Testis (tissue), 3 donors: ENCODE measurements around the gene OR1L6. TPM values are rescaled to one million over a fixed set of nuclear protein-coding genes. Genes with fewer than 3 reads are reported as not detected.

Experiments used
- DNase-seq: peaks from one replicate; pipeline ENCODE4 v3.0.0-alpha.2; 2019
- H3K27ac ChIP-seq, 2 donors: fragments of 200-600 bp; sonication (generic); one replicate each; pipeline ENCODE4 v1.5.1; 2019
- H3K27me3 ChIP-seq: fragments of 200-600 bp; sonication (generic); one replicate; pipeline ENCODE4 v1.5.1; 2019
- H3K36me3 ChIP-seq: fragments of 200-600 bp; sonication (generic); one replicate; pipeline ENCODE4 v1.5.1; 2017; ENCODE audit warnings: low read depth; ENCODE audit errors: missing control alignments
- H3K4me1 ChIP-seq: fragments of 200-600 bp; sonication (generic); one replicate; pipeline ENCODE4 v1.5.1; 2019
- H3K4me3 ChIP-seq, 2 donors: fragments of 200-600 bp; sonication (generic); one replicate each; pipeline ENCODE4 v1.5.1; 2017 to 2019
- H3K9me3 ChIP-seq: fragments of 200-600 bp; sonication (generic); one replicate; pipeline ENCODE4 v1.5.1; 2017
- POLR2A ChIP-seq: fragments of 450-650 bp; IDR thresholded peaks from one replicate; pipeline ENCODE4 v1.6.1; 2017; ENCODE audit warnings: antibody characterized with exemption, mild to moderate bottlenecking, moderate library complexity
- WGBS, 2 donors: methylation state at CpG; one replicate each; pipeline ENCODE4 v1.1.5; 2018; 5-methylcytosine and 5-hydroxymethylcytosine counted together
- intact Hi-C: fragments of 100-400 bp; cut with DNase I; formaldehyde crosslinking; loops from one replicate; pipeline ENCODE4 v1.15.1; 2023; ENCODE audit warnings: low total_unique reads
- polyA plus RNA-seq: library from polyadenylated mRNA; stranded (reverse); fragments of 350-450 nt; fragmentation: Illumina TruSeq; extraction: RNeasy Lipid Tissue Mini Kit (QIAGEN cat#74804); gene quantifications from one replicate; pipeline ENCODE4 v1.2.3, GENCODE V29; 2014; ENCODE audit warnings: low read depth, low replicate concordance; ENCODE audit not compliant: insufficient read depth
- total RNA-seq, 2 donors: library from RNA; depleted of rRNA; stranded (reverse); fragments of >200 nt; gene quantifications; one replicate each; pipeline ENCODE4 v1.2.3, GENCODE V29; 2016
- TF ChIP-seq, protein P1 (sequence below), 3 experiments: fragments of 450-650 bp in 2 of 3; fragments of 200-600 bp in 1 of 3; sonication (generic) in 1 of 3; IDR thresholded peaks; one replicate each; pipeline ENCODE4 v1.5.1; 2016 to 2019; ENCODE audit warnings: antibody characterized with exemption in 3 of 3, mild to moderate bottlenecking in 2 of 3, moderate library complexity in 1 of 3

The OR1L6 gene
- total and polyA plus RNA-seq, 3 donors from 2014 or later: not detected

- Histone ChIP-seq H3K27me3 (no peaks in the 10 kb centered on the region), H3K9me3 (no peaks in the 10 kb centered on the region), H3K4me3 (no peak within 1 kb of the TSS), H3K27ac (no peak within 1 kb of the TSS), H3K4me1 (no peaks in the 10 kb centered on the region), H3K36me3 (no peaks in the 10 kb centered on the region)
- 91% methylated on average over 12 of the region's 12 CpGs for WGBS, 2 donors
- no peak for TF ChIP-seq POLR2A
- TF ChIP-seq, protein P1, sequence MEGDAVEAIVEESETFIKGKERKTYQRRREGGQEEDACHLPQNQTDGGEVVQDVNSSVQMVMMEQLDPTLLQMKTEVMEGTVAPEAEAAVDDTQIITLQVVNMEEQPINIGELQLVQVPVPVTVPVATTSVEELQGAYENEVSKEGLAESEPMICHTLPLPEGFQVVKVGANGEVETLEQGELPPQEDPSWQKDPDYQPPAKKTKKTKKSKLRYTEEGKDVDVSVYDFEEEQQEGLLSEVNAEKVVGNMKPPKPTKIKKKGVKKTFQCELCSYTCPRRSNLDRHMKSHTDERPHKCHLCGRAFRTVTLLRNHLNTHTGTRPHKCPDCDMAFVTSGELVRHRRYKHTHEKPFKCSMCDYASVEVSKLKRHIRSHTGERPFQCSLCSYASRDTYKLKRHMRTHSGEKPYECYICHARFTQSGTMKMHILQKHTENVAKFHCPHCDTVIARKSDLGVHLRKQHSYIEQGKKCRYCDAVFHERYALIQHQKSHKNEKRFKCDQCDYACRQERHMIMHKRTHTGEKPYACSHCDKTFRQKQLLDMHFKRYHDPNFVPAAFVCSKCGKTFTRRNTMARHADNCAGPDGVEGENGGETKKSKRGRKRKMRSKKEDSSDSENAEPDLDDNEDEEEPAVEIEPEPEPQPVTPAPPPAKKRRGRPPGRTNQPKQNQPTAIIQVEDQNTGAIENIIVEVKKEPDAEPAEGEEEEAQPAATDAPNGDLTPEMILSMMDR (IDR thresholded peaks at IDR 0.05): no peak
- intact Hi-C loops: no loop called here
- DNase-seq: no peak
Observed at GRCh38 chr9:122788831-122789230, 46.7 kb downstream of the OR1L6 start, which contains the start of gene OR5C1. TSS of gene OR5C1 (plus strand) at chr9:122788933. CDS start at chr9:122788933, 0 bp downstream.

GRCh38 chr9:122789256-122790046 is 47.3 kb downstream of the OR1L6 start:
- intact Hi-C loops: no loop called here
- TF ChIP-seq POLR2A: no peak
- TF ChIP-seq, protein P1 (IDR thresholded peaks at IDR 0.05): no peak
- WGBS, 2 donors: 91 to 94% methylated on average over 25 to 28 of the region's 28 CpGs
- no peak overlapping the region for H3K27ac ChIP-seq
- H3K4me1 ChIP-seq: no peaks in the 10 kb centered on the region
- no peaks in the 10 kb centered on the region for H3K36me3 ChIP-seq
- H3K27me3 ChIP-seq: no peaks in the 10 kb centered on the region
- no peak overlapping the region for H3K4me3 ChIP-seq
- no peak for DNase-seq
- H3K9me3 ChIP-seq: no peaks in the 10 kb centered on the region

- H3K4me1 ChIP-seq: no peaks in the 10 kb centered on the region
- intact Hi-C loops: no loop called here
- no peaks in the 10 kb centered on the region for H3K27me3 ChIP-seq
- no peak for DNase-seq
- 90 to 95% methylated on average over 5 of the region's 5 CpGs for WGBS, 2 donors
- TF ChIP-seq, protein P1 (IDR thresholded peaks at IDR 0.05): no peak
- TF ChIP-seq POLR2A: no peak
- no peaks in the 10 kb centered on the region for H3K9me3 ChIP-seq
- H3K36me3 ChIP-seq: no peaks in the 10 kb centered on the region
- H3K27ac ChIP-seq: no peak overlapping the region
- no peak overlapping the region for H3K4me3 ChIP-seq
Observed at GRCh38 chr9:122791872-122792669, 50.0 kb downstream of the OR1L6 start.

DNA sequence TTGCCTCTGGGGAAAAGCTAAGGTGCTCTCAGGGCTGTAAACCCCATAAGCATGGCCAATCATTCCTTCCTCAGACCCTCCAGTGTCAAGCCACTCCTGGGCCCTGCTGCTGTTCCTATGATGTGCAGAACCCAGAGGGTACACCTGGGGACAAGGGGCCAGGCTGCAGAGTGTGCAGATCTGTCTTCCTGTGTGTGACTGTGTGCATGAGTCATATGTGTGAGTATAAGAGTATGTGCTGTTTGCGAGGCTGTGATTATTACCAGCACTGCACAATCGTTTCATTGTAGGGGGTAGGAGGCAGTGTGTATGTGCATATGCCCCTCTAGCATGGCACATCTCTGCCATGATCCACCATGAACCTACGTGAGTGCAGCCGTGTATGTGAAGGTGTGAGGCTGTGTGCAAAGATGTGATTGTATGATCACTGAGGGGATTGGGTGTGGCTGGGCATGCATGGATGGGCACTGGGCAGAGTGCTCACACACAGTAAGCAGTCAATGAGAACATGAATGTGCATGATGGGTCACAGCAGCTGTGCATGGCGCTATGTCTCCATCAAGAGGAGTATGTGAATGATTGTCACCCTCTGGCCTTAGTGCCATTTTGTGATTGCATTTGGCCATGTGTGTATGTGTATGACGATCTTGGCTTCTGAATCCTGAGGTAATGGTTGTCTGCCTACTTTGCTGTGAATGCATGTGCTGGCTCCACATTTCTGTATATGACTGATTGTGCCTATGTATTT is 55.4 kb downstream of the OR1L6 start:
- no peaks in the 10 kb centered on the region for H3K27me3 ChIP-seq
- H3K4me1 ChIP-seq: no peaks in the 10 kb centered on the region
- no peaks in the 10 kb centered on the region for H3K36me3 ChIP-seq
- TF ChIP-seq, protein P1 (IDR thresholded peaks at IDR 0.05): no peak
- TF ChIP-seq POLR2A: no peak
- intact Hi-C loops: no loop called here
- no peak overlapping the region for H3K4me3 ChIP-seq
- H3K9me3 ChIP-seq: no peaks in the 10 kb centered on the region
- 81 to 89% methylated on average over 3 to 6 of the region's 6 CpGs for WGBS, 2 donors
- no peak for DNase-seq
- no peak overlapping the region for H3K27ac ChIP-seq

Other genes with a start within 250 kb of the OR1L6 start
- 1 to 10 TPM in 1 of 2 donors, under 1 TPM in 1; 0.62 to 1.6 TPM for gene OR1J2, start 231.5 kb upstream of the OR1L6 start, total RNA-seq
- not detected for gene OR1J2, start 231.5 kb upstream of the OR1L6 start, polyA plus RNA-seq
- gene OR1J4, start 223.2 kb upstream of the OR1L6 start, total RNA-seq: under 1 TPM; 0.74 to 0.87 TPM
- not detected for gene OR1J4, start 223.2 kb upstream of the OR1L6 start, polyA plus RNA-seq
- gene OR1N1, start 215.0 kb upstream of the OR1L6 start, total RNA-seq: under 1 TPM in 1 of 2 donors, not detected in 1; 0.62 TPM
- gene OR1N1, start 215.0 kb upstream of the OR1L6 start, polyA plus RNA-seq: not detected
- 1 to 10 TPM in 1 of 2 donors, under 1 TPM in 1; 0.39 to 1.7 TPM for gene OR1N2, start 189.2 kb upstream of the OR1L6 start, total RNA-seq
- gene OR1N2, start 189.2 kb upstream of the OR1L6 start, polyA plus RNA-seq: not detected
- gene OR1L8, start 158.9 kb upstream of the OR1L6 start, total RNA-seq: under 1 TPM in 1 of 2 donors, not detected in 1; 0.31 TPM
- 0.36 TPM for gene OR1L8, start 158.9 kb upstream of the OR1L6 start, polyA plus RNA-seq
- not detected for gene OR1Q1, start 127.6 kb upstream of the OR1L6 start, total RNA-seq
- gene OR1Q1, start 127.6 kb upstream of the OR1L6 start, polyA plus RNA-seq: not detected
- gene OR1B1, start 84.7 kb upstream of the OR1L6 start, total RNA-seq: not detected
- gene OR1B1, start 84.7 kb upstream of the OR1L6 start, polyA plus RNA-seq: not detected
- gene OR1L1, start 80.6 kb upstream of the OR1L6 start, total RNA-seq: not detected
- gene OR1L1, start 80.6 kb upstream of the OR1L6 start, polyA plus RNA-seq: not detected
- gene OR1L3, start 67.2 kb upstream of the OR1L6 start, total RNA-seq: not detected
- not detected for gene OR1L3, start 67.2 kb upstream of the OR1L6 start, polyA plus RNA-seq
- not detected for gene OR1L4, start 18.3 kb upstream of the OR1L6 start, total RNA-seq
- gene OR1L4, start 18.3 kb upstream of the OR1L6 start, polyA plus RNA-seq: not detected
- not detected for gene OR5C1, start 46.6 kb downstream of the OR1L6 start, total RNA-seq
- not detected for gene OR5C1, start 46.6 kb downstream of the OR1L6 start, polyA plus RNA-seq
- gene OR1K1, start 57.8 kb downstream of the OR1L6 start, total RNA-seq: not detected
- gene OR1K1, start 57.8 kb downstream of the OR1L6 start, polyA plus RNA-seq: not detected
- 10 to 100 TPM; 14.9 to 16.1 TPM for gene PDCL, start 86.3 kb downstream of the OR1L6 start, total RNA-seq
- 10.7 TPM for gene PDCL, start 86.3 kb downstream of the OR1L6 start, polyA plus RNA-seq
- 10 to 100 TPM; 70.6 to 78.6 TPM for gene RC3H2, start 163.1 kb downstream of the OR1L6 start, total RNA-seq
- gene RC3H2, start 163.1 kb downstream of the OR1L6 start, polyA plus RNA-seq: 26.1 TPM
- gene ZBTB6, start 171.0 kb downstream of the OR1L6 start, total RNA-seq: 1 to 10 TPM; 9.1 to 9.2 TPM
- gene ZBTB6, start 171.0 kb downstream of the OR1L6 start, polyA plus RNA-seq: 7.2 TPM
- 10 to 100 TPM; 16.8 to 23.1 TPM for gene ZBTB26, start 189.2 kb downstream of the OR1L6 start, total RNA-seq
- gene ZBTB26, start 189.2 kb downstream of the OR1L6 start, polyA plus RNA-seq: 17.3 TPM
- 100 to 1,000 TPM in 1 of 2 donors, 10 to 100 TPM in 1; 94.0 to 113 TPM for gene RABGAP1, start 198.7 kb downstream of the OR1L6 start, total RNA-seq
- gene RABGAP1, start 198.7 kb downstream of the OR1L6 start, polyA plus RNA-seq: 53.0 TPM